ENCODE results near the gene YPEL2.

The YPEL2 gene

GRCh38 chr17:59437791-59438281, 106.4 kb downstream of the YPEL2 start:
- H3K4me3 ChIP-seq (ENCODE audit: low read depth, low read length) = no peak overlapping the region
- TF ChIP-seq CTCF (IDR thresholded peaks at IDR 0.05; ENCODE audit: low read depth, low read length) = no peak

GRCh38 chr17:59439262-59439661, 107.8 kb downstream of the YPEL2 start:
- no peak overlapping the region for H3K4me3 ChIP-seq (ENCODE audit: low read depth, low read length)
- TF ChIP-seq CTCF (IDR thresholded peaks at IDR 0.05; ENCODE audit: low read depth, low read length) = no peak

GRCh38 chr17:59439741-59440211, 108.3 kb downstream of the YPEL2 start:
- no peak for TF ChIP-seq CTCF (IDR thresholded peaks at IDR 0.05; ENCODE audit: low read depth, low read length)
- H3K4me3 ChIP-seq (ENCODE audit: low read depth, low read length) = no peak overlapping the region

- TF ChIP-seq CTCF (IDR thresholded peaks at IDR 0.05; ENCODE audit: low read depth, low read length) = peak; percentile 59
- no peak overlapping the region for H3K4me3 ChIP-seq (ENCODE audit: low read depth, low read length)
These were observed 109.5 kb downstream of the YPEL2 start for GRCh38 chr17:59440757-59441463.

- no peak overlapping the region for H3K4me3 ChIP-seq (ENCODE audit: low read depth, low read length)
- TF ChIP-seq CTCF (IDR thresholded peaks at IDR 0.05; ENCODE audit: low read depth, low read length) = no peak
These were observed 110.1 kb downstream of the YPEL2 start for GRCh38 chr17:59441464-59442096.

GRCh38 chr17:59443106-59443505, 111.7 kb downstream of the YPEL2 start:
- TF ChIP-seq CTCF (IDR thresholded peaks at IDR 0.05; ENCODE audit: low read depth, low read length) = no peak
- no peak overlapping the region for H3K4me3 ChIP-seq (ENCODE audit: low read depth, low read length)
